Erythroblast (primary cell): ENCODE results near the gene ZNF630.

ENCODE experiments used
- GATA1 ChIP-seq: IDR thresholded peaks from 2 replicates; pipeline ENCODE4 v1.6.1; 2011; ENCODE audit warnings: low read depth, mild to moderate bottlenecking, control low read depth, low read length, moderate library complexity
- POLR2A ChIP-seq: IDR thresholded peaks from 2 replicates; pipeline ENCODE4 v1.6.1; 2011; ENCODE audit warnings: mild to moderate bottlenecking, low read length

DNA sequence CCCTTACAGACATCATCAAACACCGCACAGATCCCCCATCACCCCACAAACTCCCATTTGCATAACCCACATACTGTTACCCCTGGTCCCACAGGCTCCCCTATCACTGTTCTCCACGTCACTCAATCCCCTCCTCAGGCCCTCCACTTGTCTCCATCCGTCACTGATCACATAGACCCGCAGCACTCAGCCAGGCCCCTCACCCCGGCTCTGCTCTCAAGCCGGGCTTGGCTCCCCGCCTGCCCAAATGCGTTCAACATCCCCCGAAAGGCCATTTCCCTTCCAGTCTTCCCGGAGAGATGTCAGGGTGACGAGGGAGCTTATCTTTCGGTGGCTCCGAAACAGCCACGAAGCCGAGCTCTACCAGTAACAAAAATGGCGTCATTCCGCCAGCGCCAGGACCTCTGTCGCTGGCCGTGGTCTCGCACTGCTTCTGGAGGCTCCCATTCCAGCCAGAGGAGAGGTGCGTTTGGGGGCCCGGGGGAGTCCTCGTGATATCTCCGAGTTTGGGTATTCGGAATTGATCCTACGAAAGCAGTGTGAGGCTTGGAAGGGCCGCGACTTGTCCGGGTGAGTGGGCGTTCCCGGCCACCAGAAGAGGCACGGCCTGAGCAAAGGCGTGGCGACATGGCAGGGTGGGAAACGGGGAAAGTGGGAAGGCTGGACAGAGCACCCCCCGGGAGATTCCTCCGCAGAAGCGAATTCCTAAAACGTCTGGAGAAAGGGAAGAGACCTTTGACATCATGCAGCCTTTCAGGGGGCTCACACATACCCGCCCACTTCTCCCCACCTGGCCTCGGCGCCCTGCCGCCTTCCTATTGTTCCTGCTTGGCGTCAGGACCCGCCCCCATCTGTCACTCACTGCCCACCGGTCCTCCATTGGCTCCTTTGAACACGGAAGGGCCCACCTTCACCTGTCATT lies at the start of gene ZNF630:
- TF ChIP-seq POLR2A (no peak), GATA1 (no peak)
